ENCODE results near the gene IQCN.

IQCN gene

GRCh38 chr19:18264137-18264854, 10.0 kb downstream of the IQCN start:
- ATAC-seq, result no peak

GRCh38 chr19:18263324-18264136, 10.7 kb downstream of the IQCN start:
- ATAC-seq, result no peak

- no peak for ATAC-seq
Observed at GRCh38 chr19:18262917-18263316, 11.3 kb downstream of the IQCN start.

- ATAC-seq, result no peak
Observed at GRCh38 chr19:18262144-18262543, 12.1 kb downstream of the IQCN start.

- ATAC-seq, result no peak
Observed at GRCh38 chr19:18261474-18261873, 12.8 kb downstream of the IQCN start.

GRCh38 chr19:18259893-18260292, 14.4 kb downstream of the IQCN start:
- no peak for ATAC-seq

DNA sequence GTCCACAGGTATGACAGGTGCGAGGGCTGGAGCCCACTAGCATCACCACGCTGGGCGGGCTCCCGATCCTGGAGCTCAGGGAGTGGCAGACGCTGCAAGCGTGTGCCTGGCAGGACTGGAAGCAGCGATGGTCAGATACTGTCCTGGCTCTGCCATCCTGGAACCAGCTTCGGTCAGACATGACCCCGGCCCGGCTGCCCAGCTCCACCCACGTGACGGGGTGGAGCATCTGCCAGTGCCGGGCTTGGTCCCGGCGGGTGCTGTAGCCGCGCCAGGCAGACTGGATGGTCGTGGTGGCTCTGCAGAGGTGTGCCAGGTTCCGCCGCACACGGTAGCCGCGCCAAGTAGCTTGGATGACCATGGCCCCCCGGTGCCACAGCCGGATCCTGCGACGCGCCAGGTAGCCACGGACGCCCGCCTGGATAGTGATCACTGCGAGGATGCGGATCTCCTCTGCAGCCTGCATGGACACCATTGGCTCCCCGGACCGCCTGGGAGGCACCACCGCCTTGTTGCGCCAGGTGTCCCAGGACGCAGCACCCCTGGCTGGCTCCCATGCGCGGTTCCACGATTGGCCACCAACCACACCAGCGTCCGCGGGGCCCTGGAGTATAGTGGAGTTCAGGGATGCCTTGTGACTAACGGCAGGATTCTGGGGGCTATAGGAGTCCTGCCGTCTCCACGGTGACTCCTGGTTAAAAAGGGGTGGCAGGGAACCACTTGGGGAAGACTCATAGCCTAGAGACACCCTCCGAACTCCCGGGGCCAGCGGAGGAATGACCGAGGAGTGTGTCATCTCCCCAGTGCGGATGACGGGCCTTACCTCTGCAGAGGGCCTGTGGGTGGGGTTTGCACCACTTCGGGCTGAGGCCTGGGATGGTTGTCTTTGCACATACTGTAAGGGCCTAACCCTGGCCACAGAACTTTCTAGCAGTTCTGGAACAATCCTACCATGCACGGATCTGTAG, 16.5 kb downstream of the IQCN start:
- ATAC-seq, result no peak

- no peak for ATAC-seq
Observed at GRCh38 chr19:18254546-18255503, 19.4 kb downstream of the IQCN start.

- no peak for ATAC-seq
Observed at GRCh38 chr19:18253716-18254115, 20.5 kb downstream of the IQCN start.

GRCh38 chr19:18253130-18253529, 21.1 kb downstream of the IQCN start:
- no peak for ATAC-seq

DNA sequence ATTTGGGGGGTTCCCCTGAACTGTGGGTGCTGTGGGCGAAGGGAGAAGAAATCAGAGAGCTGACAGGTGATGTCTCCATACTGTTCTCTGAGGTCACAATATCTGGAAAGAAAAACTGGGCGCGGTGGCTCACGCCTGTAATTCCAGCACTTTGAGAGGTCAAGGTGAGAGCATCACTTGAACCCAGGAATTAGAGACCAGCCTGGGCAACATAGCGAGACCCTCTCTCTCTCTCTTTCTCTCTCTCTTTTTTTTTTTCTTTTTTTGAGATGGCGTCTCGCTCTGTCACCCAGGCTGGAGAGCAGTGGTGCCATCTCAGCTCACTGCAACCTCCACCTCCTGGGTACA, 21.9 kb downstream of the IQCN start:
- no peak for ATAC-seq

- ATAC-seq, result peak; percentile 75 to 92
Observed at GRCh38 chr19:18251587-18252369, 22.5 kb downstream of the IQCN start.

- ATAC-seq, result no peak
Observed at GRCh38 chr19:18249834-18250233, 24.4 kb downstream of the IQCN start.

- no peak for ATAC-seq
Observed at GRCh38 chr19:18245297-18245696, 29.0 kb downstream of the IQCN start.

- ATAC-seq, result no peak
Observed at GRCh38 chr19:18239303-18239702, 34.9 kb downstream of the IQCN start.

- no peak for ATAC-seq
Observed at GRCh38 chr19:18234194-18234593, 40.1 kb downstream of the IQCN start.

DNA sequence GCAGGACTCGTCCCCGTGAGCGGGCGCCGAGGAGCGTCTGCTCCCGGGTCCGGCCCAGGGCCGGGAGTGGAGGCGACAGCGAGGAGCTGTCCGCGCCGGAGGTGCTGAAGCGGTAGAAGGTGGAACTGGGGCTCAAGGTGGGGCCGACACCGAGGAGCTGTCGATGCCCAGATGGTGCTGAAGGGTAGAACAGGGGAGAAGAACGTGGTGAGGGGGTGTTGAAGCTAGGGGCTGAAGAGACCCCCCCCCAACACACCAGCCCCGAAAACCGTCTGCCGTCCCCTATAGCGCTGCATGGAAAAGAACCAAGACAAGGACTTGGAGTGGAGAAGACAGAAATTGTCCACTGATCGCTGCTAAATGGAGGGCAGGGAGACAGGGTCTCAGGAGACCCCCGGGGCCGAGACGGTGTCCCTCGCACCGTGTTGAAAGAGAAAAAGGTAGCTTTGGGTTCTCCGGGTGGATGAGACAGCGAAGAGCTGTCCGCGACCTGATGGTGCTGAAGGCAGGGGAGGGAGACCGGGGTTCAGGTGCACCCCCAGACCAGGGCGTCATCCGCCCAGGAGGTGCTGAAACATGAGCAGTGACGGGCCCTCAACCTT, 40.9 kb downstream of the IQCN start:
- peak in 1 of 2 donors; percentile 33 for ATAC-seq

DNA sequence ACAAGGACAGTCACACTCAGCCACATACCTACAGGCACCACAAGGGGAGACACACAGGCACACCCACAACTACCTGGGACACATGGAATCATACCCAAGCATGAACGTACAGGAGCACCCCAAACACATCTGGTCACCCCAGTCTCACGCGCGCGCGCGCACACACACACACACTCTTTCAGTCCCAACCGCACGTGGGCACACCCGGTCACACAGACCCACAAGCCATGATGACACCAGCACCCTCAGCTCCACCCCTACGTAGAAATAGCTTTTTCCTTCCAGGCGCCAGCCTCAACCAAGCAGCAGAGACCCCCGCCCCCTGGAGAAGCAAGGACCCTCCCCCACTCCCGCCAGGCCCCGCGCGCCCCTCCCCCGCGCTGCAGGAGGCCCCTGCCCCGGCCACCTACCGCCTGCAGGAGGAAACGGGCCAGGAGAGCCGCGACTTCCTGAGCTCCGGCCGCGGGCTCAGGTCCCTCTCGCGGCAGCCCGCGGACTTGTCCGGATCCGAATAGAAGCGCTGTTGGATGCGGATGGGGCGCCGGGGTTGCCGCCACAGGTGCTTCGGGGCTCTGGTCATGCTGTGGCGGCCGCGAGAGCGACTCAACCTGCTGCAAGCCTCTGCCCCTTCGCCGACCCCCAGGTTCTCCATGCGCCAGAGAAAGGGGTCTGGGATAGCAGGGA, 41.6 kb downstream of the IQCN start:
- no peak for ATAC-seq

- no peak for ATAC-seq
Observed at GRCh38 chr19:18231775-18232174, 42.5 kb downstream of the IQCN start.

Measured in activated CD4-positive, CD25-positive, alpha-beta regulatory T cell treated with anti-CD3 and anti-CD28 coated beads, Interleukin-2, amount 50 U/mL, for 24 hours (primary cell).